K562 (cell line): ENCODE data around the gene SOCS6. TPM values are rescaled to one million over a fixed set of nuclear protein-coding genes. Genes with fewer than 3 reads are reported as not detected.

ENCODE experiments used
- BDP1 ChIP-seq: IDR thresholded peaks from 3 replicates; pipeline ENCODE4 v1.6.1; 2011; ENCODE audit not compliant: insufficient read length, insufficient read depth
- CBX2 ChIP-seq: fragments of 200-600 bp; sonication (generic); IDR thresholded peaks from one replicate; pipeline ENCODE4 v1.6.1; 2012; ENCODE audit warnings: mild to moderate bottlenecking, low read length, inconsistent platforms; ENCODE audit not compliant: insufficient read depth, poor library complexity, severe bottlenecking
- DEAF1 ChIP-seq: fragments of 450-650 bp; formaldehyde crosslinking; IDR thresholded peaks from 2 replicates; pipeline ENCODE4 v1.4.0; 2020; ENCODE audit warnings: mild to moderate bottlenecking, moderate library complexity
- E2F1 ChIP-seq: sonication (generic); formaldehyde crosslinking; IDR thresholded peaks from 2 replicates; pipeline ENCODE4 v1.8.1; 2023; ENCODE audit warnings: mild to moderate bottlenecking, missing genetic modification reagents, moderate library complexity
- EGR1 ChIP-seq: fragments of 450-650 bp; conservative IDR thresholded peaks from 2 replicates; pipeline ENCODE4 v1.6.1; 2017; ENCODE audit warnings: mild to moderate bottlenecking
- GABPB2 ChIP-seq: fragments of 250-450 bp; sonication (Bioruptor Pico); conservative IDR thresholded peaks from 2 replicates; pipeline ENCODE4 v1.5.1; 2021; ENCODE audit warnings: mild to moderate bottlenecking
- HDAC1 ChIP-seq, 2 experiments: fragments of 450-650 bp; IDR thresholded peaks; 2 replicates each; pipeline ENCODE4 v1.6.1; 2016 to 2017; ENCODE audit warnings: inconsistent platforms in 1 of 2, mild to moderate bottlenecking in 1 of 2, moderate library complexity in 1 of 2
- HMBOX1 ChIP-seq: sonication (generic); IDR thresholded peaks from 2 replicates; pipeline ENCODE4 v1.6.1; 2016
- HMGN3 ChIP-seq: IDR thresholded peaks from 2 replicates; pipeline ENCODE4 v1.6.1; 2011; ENCODE audit warnings: borderline replicate concordance, low read depth, mild to moderate bottlenecking, mixed read lengths, low read length; ENCODE audit not compliant: insufficient read length; ENCODE audit errors: extremely low read depth
- KLF16 ChIP-seq: IDR thresholded peaks from 2 replicates; pipeline ENCODE4 v1.6.1; 2016; ENCODE audit warnings: antibody characterized with exemption
- PRMT5 ChIP-seq: sonication (generic); formaldehyde crosslinking; IDR thresholded peaks from 2 replicates; pipeline ENCODE4 v1.5.0; 2020; ENCODE audit warnings: missing genetic modification reagents
- TCF7 ChIP-seq: sonication (generic); IDR thresholded peaks from 2 replicates; pipeline ENCODE4 v1.6.1; 2016; ENCODE audit warnings: antibody characterized with exemption, borderline replicate concordance
- WHSC1 ChIP-seq: IDR thresholded peaks from one replicate; pipeline ENCODE4 v1.6.1; 2012; ENCODE audit warnings: low read length, control low read depth, inconsistent platforms
- ZHX1 ChIP-seq: fragments of 150-350 bp; conservative IDR thresholded peaks from 2 replicates; pipeline ENCODE4 v1.6.1; 2014; ENCODE audit warnings: low read length
- ZKSCAN8 ChIP-seq: fragments of 200-800 bp; sonication (Bioruptor generic); IDR thresholded peaks from 2 replicates; pipeline ENCODE4 v1.6.1; 2016; ENCODE audit warnings: missing genetic modification characterization, missing compliant biosample characterization
- ZNF561 ChIP-seq: fragments of 450-650 bp; formaldehyde crosslinking; conservative IDR thresholded peaks from 2 replicates; pipeline ENCODE4 v1.4.0; 2020; ENCODE audit warnings: mild to moderate bottlenecking, moderate library complexity
- ZNF57 ChIP-seq: fragments of 450-650 bp; formaldehyde crosslinking; IDR thresholded peaks from 2 replicates; pipeline ENCODE4 v1.4.0; 2020; ENCODE audit warnings: mild to moderate bottlenecking, moderate library complexity
- ZNF592 ChIP-seq: fragments of 450-650 bp; IDR thresholded peaks from 2 replicates; pipeline ENCODE4 v1.6.1; 2017; ENCODE audit warnings: antibody characterized with exemption, mild to moderate bottlenecking
- ZNF76 ChIP-seq: fragments of 250-450 bp; sonication (Bioruptor Pico); IDR thresholded peaks from 2 replicates; pipeline ENCODE4 v1.4.0; 2020; ENCODE audit warnings: mild to moderate bottlenecking, moderate library complexity, borderline replicate concordance
- polyA plus RNA-seq, 8 experiments: library from polyadenylated mRNA; depleted of rRNA in 4 of 8; stranded (reverse) in 5 of 8; unstranded in 3 of 8; fragments of >200 nt; fragmentation: Nextera tagmentation in 2 of 8; fragmentation: Illumina TruSeq in 1 of 8; extraction: Ambion mirVana in 2 of 8; extraction: Trizol in 1 of 8; gene quantifications; 2 replicates each; pipeline versions ENCODE4 v1.2.1 to v1.2.3, GENCODE V29; 2011 to 2014; ENCODE audit warnings: inconsistent platforms in 1 of 8, missing spikeins in 1 of 8
- total RNA-seq, 7 experiments: library from RNA; depleted of rRNA in 6 of 7; stranded (reverse); fragments of >200 nt in 6 of 7; fragmentation: Illumina TruSeq in 2 of 7; extraction: Trizol in 2 of 7; gene quantifications; 2 replicates each; pipeline versions ENCODE4 v1.2.1 to v1.2.3, GENCODE V29; 2011 to 2021; ENCODE audit warnings: low replicate concordance in 1 of 7

The SOCS6 gene
- total and polyA plus RNA-seq, 9 of the 15 experiments (the other 6 are each of a cell fraction or from before 2014, with no cell fraction given): 2.5 to 7.1 (median 5.6) TPM

- no peak for TF ChIP-seq E2F1 (CRISPR knock-in tag)
- TF ChIP-seq KLF16: no peak
- no peak for TF ChIP-seq TCF7
- TF ChIP-seq CBX2: no peak
- TF ChIP-seq ZHX1: no peak
- no peak for TF ChIP-seq PRMT5 (CRISPR knock-in tag)
- TF ChIP-seq HMBOX1: peak; percentile 31; the same call in 1 of the 2 replicates
- no peak for TF ChIP-seq GABPB2 (CRISPR knock-in tag)
- no peak for TF ChIP-seq ZNF76 (CRISPR knock-in tag)
- TF ChIP-seq EGR1: peak; percentile 48; the same call in 1 of the 2 replicates
- peak in 1 of 2 experiments; percentile 38; a peak in 1 of 4 replicates for TF ChIP-seq HDAC1 (IDR thresholded peaks at IDR 0.05)
- TF ChIP-seq ZNF57 (CRISPR knock-in tag): no peak
- TF ChIP-seq WHSC1: no peak
- no peak for TF ChIP-seq HMGN3
- 0 out of 2 replicates have a peak, but pooled peaks have one; percentile 32 for TF ChIP-seq ZNF592
- TF ChIP-seq ZNF561: no peak
- no peak for TF ChIP-seq BDP1
- TF ChIP-seq DEAF1: no peak
- TF ChIP-seq ZKSCAN8 (CRISPR knock-in tag): no peak
These were observed 7.4 kb downstream of the SOCS6 start (continued) for GRCh38 chr18:70296289-70296688.
